MM.1S (cell line): Measurements from ENCODE around the gene VAX1.

ENCODE experiments used
- CTCF ChIP-seq: fragments of 300-600 bp; sonication (generic); IDR thresholded peaks from 2 replicates; pipeline ENCODE4 v1.5.1; 2016; ENCODE audit warnings: antibody characterized with exemption, low read length, mixed read lengths
- EZH2 ChIP-seq: fragments of 300-600 bp; sonication (generic); optimal IDR thresholded peaks from 2 replicates; pipeline ENCODE3; 2017; ENCODE audit warnings: low read depth, mild to moderate bottlenecking, antibody characterized with exemption, low read length, mixed read lengths
- EZH2phosphoT487 ChIP-seq: fragments of 300-600 bp; sonication (generic); IDR thresholded peaks from 2 replicates; pipeline ENCODE4 v1.6.1; 2018; ENCODE audit warnings: antibody characterized with exemption, low read length

- TF ChIP-seq CTCF (no peak), EZH2 (no peak), EZH2phosphoT487 (no peak)
Observed at GRCh38 chr10:117137911-117138642, at the start of gene VAX1.
